ENCODE measurements around the gene HMGN1. TPM values are rescaled to one million over a fixed set of nuclear protein-coding genes. Genes with fewer than 3 reads are reported as not detected.
A peak's percentile ranks its signal among the peaks of the same experiment; 100 is the strongest.

Gene HMGN1
- total and polyA plus RNA-seq, 12 donors = 86.5 to 254 (median 130) TPM

DNA sequence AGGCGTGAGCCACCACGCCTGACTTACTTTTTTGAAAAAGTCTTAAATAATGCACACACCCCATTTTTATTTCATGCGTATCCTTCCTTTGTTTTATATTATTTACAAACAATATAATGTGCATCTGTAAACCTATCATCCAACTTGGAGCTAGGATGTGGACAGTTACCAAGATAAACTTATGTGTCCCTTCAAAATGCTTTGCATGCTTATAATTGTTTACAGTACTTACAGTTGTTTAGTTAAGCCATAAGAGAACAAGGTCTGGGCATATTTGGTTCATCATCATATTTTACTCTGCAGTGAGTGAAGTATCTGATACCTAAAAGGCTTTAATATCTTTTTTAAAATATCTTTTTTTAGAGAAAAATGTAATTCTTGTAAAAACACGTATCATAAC is 16.1 kb upstream of the HMGN1 start:
- Histone ChIP-seq H3K27me3 (no peaks in the 10 kb centered on the region), H3K4me1 (replicated peaks in 1 of 2) (no peaks in the 10 kb centered on the region), H3K27ac (no peak overlapping the region), H3K9me3 (replicated peaks in 1 of 3) (no peaks in the 10 kb centered on the region), H3K36me3 (replicated peaks in 1 of 2) (no peaks in the 10 kb centered on the region), H3K4me3 (no peak overlapping the region)
- no peak for DNase-seq
- TF ChIP-seq CTCF (IDR thresholded peaks at IDR 0.05) = no peak
- TF ChIP-seq POLR2A (IDR thresholded peaks at IDR 0.05) = no peak
- WGBS, 4 donors = 80 to 89% (median 88%) methylated on average over 4 of the region's 4 CpGs
- intact Hi-C loops (cut with DNase I) = no loop called here

DNA sequence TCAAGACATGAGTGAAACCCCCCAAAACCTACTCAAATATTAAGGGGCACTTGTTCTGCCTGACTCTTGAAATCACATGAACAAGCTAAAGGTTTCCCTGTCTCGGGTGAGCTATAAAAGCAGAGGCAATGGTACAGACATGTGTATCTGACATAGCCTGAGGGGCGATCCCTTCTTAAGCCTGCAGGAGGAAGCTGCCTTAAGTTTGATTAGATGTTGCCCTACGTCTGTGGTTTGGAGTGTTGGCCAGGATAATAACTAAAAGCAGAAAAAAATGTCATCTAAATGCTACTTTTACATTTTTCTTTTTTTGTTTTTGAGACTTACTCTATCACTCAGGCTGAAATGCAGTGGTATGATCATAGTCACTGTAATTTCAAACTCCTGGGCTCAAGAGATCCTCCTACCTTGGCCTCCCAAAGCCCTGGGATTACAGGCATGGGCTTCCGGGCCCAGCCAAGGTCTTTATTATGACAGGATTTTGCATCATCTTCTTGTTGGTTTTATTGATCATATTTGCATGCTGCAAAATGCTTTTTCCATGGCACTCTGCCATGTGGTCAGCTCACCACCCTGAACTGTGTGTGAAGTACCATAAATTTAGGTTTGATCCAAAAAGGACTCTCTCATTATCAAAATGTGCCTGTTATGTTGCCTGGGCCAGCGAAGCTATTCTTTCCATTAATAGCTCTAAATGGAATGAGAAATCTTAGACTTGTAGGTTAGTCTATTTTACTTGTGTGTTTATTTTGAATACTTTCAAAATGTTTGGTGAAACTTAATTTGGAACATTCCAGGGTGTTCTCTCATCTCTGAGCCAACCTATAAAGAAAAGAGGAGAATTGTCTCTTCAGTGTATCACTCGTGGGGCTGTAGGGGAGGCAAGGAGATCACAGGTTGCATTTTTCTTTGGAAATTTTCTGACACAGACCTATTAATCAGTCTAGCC is 15.0 kb upstream of the HMGN1 start:
- H3K27ac ChIP-seq = no peak overlapping the region
- no peak overlapping the region for H3K4me3 ChIP-seq
- WGBS, 4 donors = 77 to 82% (median 80%) methylated on average over 6 of the region's 6 CpGs
- intact Hi-C loops (cut with DNase I) = no loop called here
- TF ChIP-seq CTCF (IDR thresholded peaks at IDR 0.05) (no peak), POLR2A (IDR thresholded peaks at IDR 0.05) (no peak)
- H3K36me3 ChIP-seq (replicated peaks in 1 of 2) = no peaks in the 10 kb centered on the region
- peak in 1 of 7 donors; percentile 18 for DNase-seq
- H3K4me1 ChIP-seq (replicated peaks in 1 of 2) = no peaks in the 10 kb centered on the region
- no peaks in the 10 kb centered on the region for H3K27me3 ChIP-seq
- no peaks in the 10 kb centered on the region for H3K9me3 ChIP-seq (replicated peaks in 1 of 3)

- TF ChIP-seq CTCF (IDR thresholded peaks at IDR 0.05) (no peak), POLR2A (IDR thresholded peaks at IDR 0.05) (no peak)
- no peaks in the 10 kb centered on the region for H3K9me3 ChIP-seq (replicated peaks in 1 of 3)
- no peaks in the 10 kb centered on the region for H3K27me3 ChIP-seq
- H3K4me3 ChIP-seq = no peak overlapping the region
- no peak overlapping the region for H3K27ac ChIP-seq
- H3K4me1 ChIP-seq (replicated peaks in 1 of 2) = no peaks in the 10 kb centered on the region
- DNase-seq = peak in 1 of 7 donors; percentile 6
- intact Hi-C loops (cut with DNase I) = no loop called here
- WGBS, 4 donors = 79 to 92% (median 88%) methylated on average over 3 of the region's 3 CpGs
- H3K36me3 ChIP-seq (replicated peaks in 1 of 2) = no peaks in the 10 kb centered on the region
These were observed 13.8 kb upstream of the HMGN1 start for GRCh38 chr21:39362733-39363132.

DNA sequence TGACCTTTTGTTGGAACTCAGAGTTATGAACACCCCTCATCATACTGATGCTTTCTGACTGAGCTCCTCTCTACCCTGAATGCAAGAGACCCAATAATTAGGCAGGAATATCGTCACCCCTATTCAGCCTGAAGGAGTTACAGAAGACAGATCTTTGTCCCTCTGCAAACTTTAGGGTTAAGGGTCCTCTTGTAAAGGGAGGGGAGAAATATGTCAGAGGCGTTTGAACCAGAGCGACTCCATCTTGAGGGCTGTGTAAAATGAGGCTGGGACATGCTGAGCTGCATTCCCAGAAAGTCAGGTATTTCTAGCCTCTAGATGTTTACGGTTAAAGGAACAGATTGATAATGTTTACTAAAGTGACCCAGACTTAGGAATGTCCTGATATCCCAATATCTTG is 10.5 kb upstream of the HMGN1 start:
- TF ChIP-seq POLR2A (IDR thresholded peaks at IDR 0.05) (no peak), CTCF (IDR thresholded peaks at IDR 0.05) (no peak)
- WGBS, 4 donors = 66 to 87% (median 73%) methylated on average over 4 of the region's 4 CpGs

More for the DNA sequence above, 10.5 kb upstream of the HMGN1 start:
- intact Hi-C loops (cut with DNase I) = no loop called here
- Histone ChIP-seq H3K27ac (no peak overlapping the region), H3K27me3 (no peaks in the 10 kb centered on the region), H3K4me1 (replicated peaks in 1 of 2) (no peaks in the 10 kb centered on the region), H3K9me3 (replicated peaks in 1 of 3) (no peaks in the 10 kb centered on the region), H3K36me3 (replicated peaks in 1 of 2) (no peaks in the 10 kb centered on the region), H3K4me3 (no peak overlapping the region)
- no peak for DNase-seq

Measured in adrenal gland (tissue), 12 donors.